HCT116 (cell line): Measurements from ENCODE around the gene MED7. TPM values are rescaled to one million over a fixed set of nuclear protein-coding genes. Genes with fewer than 3 reads are reported as not detected.

ENCODE experiments used
- ATAC-seq: fragments of 200-7000 bp; cut with Tn5 transposase; 2 replicates; pipeline ENCODE4 v1.9.1; 2020; ENCODE audit warnings: mild to moderate bottlenecking, moderate library complexity
- BruUV-seq: library from RNA; stranded (reverse); fragments of 400-500 nt; replicated peaks from 2 replicates; lab custom pipeline; 2021; lab: Mats Ljungman, UMichigan
- CTCF ChIA-PET: fragments of 300-600 bp; sonication (Branson Sonifier 250); formaldehyde crosslinking; loops from one replicate; lab custom pipeline; 2021; ENCODE audit warnings: antibody characterized with exemption; lab: Charles Lee
- POLR2A ChIA-PET: fragments of 300-600, 350-600 bp; sonication (Branson Sonifier 250); formaldehyde crosslinking; loops from one replicate; lab custom pipeline; 2021; ENCODE audit warnings: antibody characterized with exemption; lab: Charles Lee
- RAD21 ChIA-PET, 2 experiments: fragments of 300-600 bp; sonication (Branson Sonifier 250); formaldehyde crosslinking; loops; one replicate each; lab custom pipeline; 2023; ENCODE audit warnings: low total read pairs in 2 of 2; ENCODE audit not compliant: uncharacterized antibody in 2 of 2, unreplicated experiment in 2 of 2, low non-redundant PET in 1 of 2; lab: Charles Lee
- DNase-seq: peaks from one replicate; pipeline ENCODE4 v3.0.0-alpha.2; 2010; ENCODE audit warnings: low read depth, low spot score
- H2AFZ ChIP-seq: fragments of 200-600 bp; shearing (Covaris generic), sonication (generic); 2 replicates; pipeline ENCODE4 v1.6.1; 2017; ENCODE audit warnings: low read depth, mixed run types, mixed read lengths, antibody characterized with exemption, low read length; ENCODE audit not compliant: poor library complexity, severe bottlenecking
- H3K27ac ChIP-seq: 2 replicates; pipeline ENCODE4 v1.5.1; 2012; ENCODE audit warnings: low read depth, low read length
- H3K27me3 ChIP-seq: fragments of 200-600 bp; sonication (generic); 2 replicates; pipeline ENCODE4 v1.6.1; 2016; ENCODE audit warnings: mixed run types, low read length, mixed read lengths; ENCODE audit not compliant: insufficient read depth
- H3K36me3 ChIP-seq, 2 experiments: fragments of 200-500 bp in 1 of 2; fragments of 200-600 bp in 1 of 2; sonication (Bioruptor generic) in 1 of 2; sonication (generic) in 1 of 2; 2 replicates each; pipeline versions ENCODE4 v1.5.1 to v1.6.1; 2014 to 2016; ENCODE audit warnings: low read length in 2 of 2, inconsistent platforms in 1 of 2, mixed read lengths in 1 of 2, mixed run types in 1 of 2; ENCODE audit not compliant: insufficient read depth in 2 of 2, control insufficient read depth in 1 of 2
- H3K4me1 ChIP-seq, 2 experiments: fragments of 200-600 bp in 1 of 2; sonication (generic) in 1 of 2; 2 replicates each; pipeline versions ENCODE4 v1.5.1 to v1.6.1; 2012 to 2017; ENCODE audit warnings: low read length in 2 of 2, inconsistent platforms in 1 of 2, mild to moderate bottlenecking in 1 of 2, mixed read lengths in 1 of 2, mixed run types in 1 of 2, moderate library complexity in 1 of 2; ENCODE audit not compliant: insufficient read depth in 2 of 2, control insufficient read depth in 1 of 2
- H3K4me2 ChIP-seq: fragments of 200-600 bp; sonication (generic); 2 replicates; pipeline ENCODE4 v1.6.1; 2017; ENCODE audit warnings: mixed run types, low read length, mixed read lengths
- H3K4me3 ChIP-seq, 2 experiments: fragments of 200-600 bp in 1 of 2; sonication (generic) in 1 of 2; replicated peaks in 1 of 2; 2 replicates each; pipeline ENCODE4 v1.5.1; 2011 to 2016; ENCODE audit warnings: low read length in 2 of 2, control low read depth in 1 of 2, low read depth in 1 of 2, mild to moderate bottlenecking in 1 of 2, mixed read lengths in 1 of 2, mixed run types in 1 of 2
- H3K79me2 ChIP-seq: fragments of 200-600 bp; sonication (generic); 2 replicates; pipeline ENCODE4 v1.6.1; 2017; ENCODE audit warnings: mild to moderate bottlenecking, mixed run types, low read length, moderate library complexity, mixed read lengths; ENCODE audit not compliant: insufficient read depth
- H3K9ac ChIP-seq: fragments of 200-600 bp; sonication (generic); 2 replicates; pipeline ENCODE4 v1.6.1; 2016; ENCODE audit warnings: low read length, mixed read lengths
- H3K9me2 ChIP-seq: fragments of 200-600 bp; sonication (generic), shearing (Covaris generic); 2 replicates; pipeline ENCODE4 v1.6.1; 2017; ENCODE audit warnings: mixed run types, mild to moderate bottlenecking, moderate library complexity; ENCODE audit not compliant: insufficient read depth
- H3K9me3 ChIP-seq, 2 experiments: fragments of 200-500 bp in 1 of 2; fragments of 200-600 bp in 1 of 2; sonication (Bioruptor generic) in 1 of 2; sonication (generic) in 1 of 2; 2 replicates each; pipeline ENCODE4 v1.6.1; 2014 to 2017; ENCODE audit warnings: low read length in 2 of 2, mixed read lengths in 2 of 2, inconsistent platforms in 1 of 2, low read depth in 1 of 2, mild to moderate bottlenecking in 1 of 2, mixed run types in 1 of 2, moderate library complexity in 1 of 2; ENCODE audit not compliant: control insufficient read depth in 1 of 2, insufficient read depth in 1 of 2
- H4K20me1 ChIP-seq: fragments of 200-600 bp; sonication (generic), shearing (Covaris generic); 2 replicates; pipeline ENCODE4 v1.6.1; 2017; ENCODE audit warnings: mixed run types, mild to moderate bottlenecking, moderate library complexity; ENCODE audit not compliant: insufficient read depth
- EGR1 ChIP-seq: IDR thresholded peaks from 2 replicates; pipeline ENCODE4 v1.6.1; 2012; ENCODE audit warnings: low read depth
- ELF1 ChIP-seq: IDR thresholded peaks from 2 replicates; pipeline ENCODE4 v1.6.1; 2012; ENCODE audit warnings: low read depth, borderline replicate concordance
- EZH2 ChIP-seq: fragments of 200-600 bp; sonication (generic); IDR thresholded peaks from 2 replicates; pipeline ENCODE4 v1.6.1; 2017; ENCODE audit warnings: antibody characterized with exemption, mixed run types
- JUND ChIP-seq: IDR thresholded peaks from 2 replicates; pipeline ENCODE4 v1.6.1; 2012
- POLR2A ChIP-seq: IDR thresholded peaks from 2 replicates; pipeline ENCODE4 v1.7.0; 2011; ENCODE audit warnings: borderline replicate concordance; ENCODE audit not compliant: insufficient read depth, insufficient read length; ENCODE audit errors: extremely low read depth
- RAD21 ChIP-seq: IDR thresholded peaks from 2 replicates; pipeline ENCODE4 v1.6.1; 2012; ENCODE audit warnings: low read depth, mild to moderate bottlenecking
- SIN3A ChIP-seq: IDR thresholded peaks from 2 replicates; pipeline ENCODE4 v1.6.1; 2012; ENCODE audit warnings: low read depth
- ZNF274 ChIP-seq: fragments of 200-500 bp; sonication (Bioruptor generic); IDR thresholded peaks from 2 replicates; pipeline ENCODE4 v1.6.1; 2014; ENCODE audit warnings: mild to moderate bottlenecking, low read depth, low read length, inconsistent platforms
- intact Hi-C: fragments of 100-400 bp; cut with micrococcal nuclease; formaldehyde crosslinking; loops from 2 replicates; pipeline ENCODE4 v1.10.0; 2022
- total RNA-seq: library from RNA; stranded (reverse); gene quantifications from one replicate; pipeline ENCODE4 v1.2.1, GENCODE V29; 2021; ENCODE audit not compliant: unreplicated experiment

Gene MED7
- total RNA-seq, 1 experiment from 2014 or later: 9.1 TPM

- H3K27ac ChIP-seq: no peak overlapping the region
- no peaks in the 10 kb centered on the region for H4K20me1 ChIP-seq
- intact Hi-C loops: no loop called here
- no peak for DNase-seq
- H3K79me2 ChIP-seq: no peaks in the 10 kb centered on the region
- H3K9ac ChIP-seq: no peak overlapping the region
- TF ChIP-seq EGR1: no peak
- TF ChIP-seq, all 23 proteins: peak for 0
- no peak overlapping the region for H2AFZ ChIP-seq
- H3K4me1 ChIP-seq: no peaks in the 10 kb centered on the region
- no peaks in the 10 kb centered on the region for H3K36me3 ChIP-seq
- no peaks in the 10 kb centered on the region for H3K9me3 ChIP-seq
- no TSS peak for BruUV-seq
- H3K4me3 ChIP-seq: no peak overlapping the region
- ChIA-PET RAD21 (no interaction called here), POLR2A (no interaction called here), CTCF (no interaction called here)
- no peaks in the 10 kb centered on the region for H3K9me2 ChIP-seq
- peaks cover 55% of the 10 kb centered on the region for H3K27me3 ChIP-seq
- no peak overlapping the region for H3K4me2 ChIP-seq
- no peak for ATAC-seq
These were observed 41.5 kb upstream of the MED7 start for GRCh38 chr5:157184117-157184670.

GRCh38 chr5:157182143-157182757 lies 39.6 kb upstream of the MED7 start:
- Histone ChIP-seq H3K9ac (no peak overlapping the region), H3K9me2 (no peaks in the 10 kb centered on the region), H3K4me1 (no peaks in the 10 kb centered on the region), H3K36me3 (no peaks in the 10 kb centered on the region), H3K4me3 (no peak overlapping the region), H3K9me3 (no peaks in the 10 kb centered on the region), H3K27ac (no peak overlapping the region), H4K20me1 (no peaks in the 10 kb centered on the region), H3K79me2 (no peaks in the 10 kb centered on the region), H2AFZ (no peak overlapping the region), H3K4me2 (no peak overlapping the region), H3K27me3 (peaks cover 62% of the 10 kb centered on the region)
- POLR2A ChIA-PET: no interaction called here
- no peak for ATAC-seq
- RAD21 ChIA-PET: no interaction called here
- TF ChIP-seq ZNF274: no peak
- TF ChIP-seq RAD21: no peak
- no peak for TF ChIP-seq SIN3A
- no peak for TF ChIP-seq EZH2
- no peak for TF ChIP-seq POLR2A
- no peak for TF ChIP-seq ELF1
- no peak for TF ChIP-seq JUND
- DNase-seq: no peak
- CTCF ChIA-PET: no interaction called here
- intact Hi-C loops: no loop called here
- no TSS peak for BruUV-seq
